Mesangial cell (primary cell): ENCODE measurements around the gene TPH2. TPM values are rescaled to one million over a fixed set of nuclear protein-coding genes. Genes with fewer than 3 reads are reported as not detected.

ENCODE experiments used
- total RNA-seq: library from RNA; depleted of rRNA; stranded (reverse); fragments of >200 nt; gene quantifications from 2 replicates; pipeline ENCODE4 v1.2.3, GENCODE V29; 2015

TPH2 gene
- total RNA-seq: not detected in 2 replicates

GRCh38 chr12:71938728-71939385 is at the start of gene TPH2:
Gene TPH2 (plus strand): TSS chr12:71938845. CDS start chr12:71938987, 142 bp downstream.

Other genes starting within 250 kb of the TPH2 start
- gene RAB21, start 184.0 kb upstream of the TPH2 start, total RNA-seq: 7.5 and 7.7 TPM in 2 replicates
- 7.5 and 11.9 TPM in 2 replicates for gene TBC1D15, start 99.1 kb upstream of the TPH2 start, total RNA-seq